Right kidney (tissue), 1 donor: ENCODE results near the gene GAS7.

Experiments used
- DNase-seq: peaks from one replicate; pipeline ENCODE4 v3.0.0-alpha.2; 2016

The GAS7 gene

GRCh38 chr17:9912121-9913099 lies 286.0 kb downstream of the GAS7 start:
- DNase-seq, result no peak

- no peak for DNase-seq
These were observed 287.3 kb downstream of the GAS7 start for GRCh38 chr17:9911089-9911488.

- no peak for DNase-seq
These were observed 289.8 kb downstream of the GAS7 start for GRCh38 chr17:9908649-9909042.

GRCh38 chr17:9907883-9908648 lies 290.3 kb downstream of the GAS7 start:
- DNase-seq, result no peak

- DNase-seq, result no peak
These were observed 291.3 kb downstream of the GAS7 start for GRCh38 chr17:9907131-9907530.

- no peak for DNase-seq
These were observed 291.8 kb downstream of the GAS7 start for GRCh38 chr17:9906616-9907015.

- no peak for DNase-seq
These were observed 292.5 kb downstream of the GAS7 start for GRCh38 chr17:9905902-9906301.

- DNase-seq, result no peak
These were observed 293.4 kb downstream of the GAS7 start, which contains the start of gene RCVRN for GRCh38 chr17:9905078-9905415. TSS of gene RCVRN (minus strand) at chr17:9905271. CDS start at chr17:9905180, 91 bp downstream.

- DNase-seq, result no peak
These were observed 293.9 kb downstream of the GAS7 start for GRCh38 chr17:9904277-9905077.

- DNase-seq, result no peak
These were observed 296.3 kb downstream of the GAS7 start for GRCh38 chr17:9902120-9902519.

- DNase-seq, result no peak
These were observed 297.6 kb downstream of the GAS7 start for GRCh38 chr17:9900784-9901183.

- DNase-seq, result no peak
These were observed 298.3 kb downstream of the GAS7 start for GRCh38 chr17:9900044-9900594.

GRCh38 chr17:9899280-9900043 lies 298.9 kb downstream of the GAS7 start:
- DNase-seq, result no peak

- DNase-seq, result no peak
These were observed 299.6 kb downstream of the GAS7 start for GRCh38 chr17:9898812-9899211.

GRCh38 chr17:9897372-9897968 lies 300.9 kb downstream of the GAS7 start:
- no peak for DNase-seq

GRCh38 chr17:9895923-9896322 lies 302.5 kb downstream of the GAS7 start:
- no peak for DNase-seq

GRCh38 chr17:9894231-9894630 lies 304.2 kb downstream of the GAS7 start:
- no peak for DNase-seq

- no peak for DNase-seq
These were observed 304.9 kb downstream of the GAS7 start for GRCh38 chr17:9893411-9894012.

- no peak for DNase-seq
These were observed 308.3 kb downstream of the GAS7 start for GRCh38 chr17:9890124-9890523.

GRCh38 chr17:9887508-9887907 lies 310.9 kb downstream of the GAS7 start:
- DNase-seq, result no peak
